Right renal cortex interstitium (tissue), 3 donors: ENCODE measurements around the gene CD4. TPM values are rescaled to one million over a fixed set of nuclear protein-coding genes. Genes with fewer than 3 reads are reported as not detected.
"Not testable (repeated sequence)": the region's sequence is repeated elsewhere in the genome, so short reads cannot be mapped to it uniquely, and the experiment has no call there.

Experiments used
- DNase-seq, 3 donors: peaks; one replicate each; pipeline ENCODE4 v3.0.0-alpha.2; 2013; ENCODE audit warnings: low read depth in 3 of 3, low spot score in 2 of 3
- polyA plus RNA-seq, 3 donors: library from polyadenylated mRNA; unstranded; fragments of 120-200 nt; gene quantifications; one replicate each; pipeline ENCODE4 v1.2.1, GENCODE V29; 2013; ENCODE audit not compliant: insufficient read length in 3 of 3

CD4 gene
- polyA plus RNA-seq: 10 to 100 TPM; 28.0 to 32.4 (median 31.7) TPM

GRCh38 chr12:6788972-6789924 lies at the start of gene CD4:
Gene CD4 (plus strand): TSS chr12:6789528. CDS start chr12:6800139, 10,611 bp downstream.
- DNase-seq: no peak

- not testable (repeated sequence) for DNase-seq
Measured at GRCh38 chr12:6742080-6742479, 47.2 kb upstream of the CD4 start.

- no peak for DNase-seq
Measured at GRCh38 chr12:6742834-6743233, 46.5 kb upstream of the CD4 start.

- not testable (repeated sequence) for DNase-seq
Measured at GRCh38 chr12:6743300-6743699, 46.0 kb upstream of the CD4 start.

- DNase-seq: no peak
Measured at GRCh38 chr12:6745741-6746525, 43.4 kb upstream of the CD4 start.

GRCh38 chr12:6747216-6747615 lies 42.1 kb upstream of the CD4 start:
- DNase-seq: no peak

GRCh38 chr12:6748761-6749160 lies 40.6 kb upstream of the CD4 start:
- no peak for DNase-seq

GRCh38 chr12:6750506-6750905 lies 38.8 kb upstream of the CD4 start:
- DNase-seq: no peak

- DNase-seq: no peak
Measured at GRCh38 chr12:6751767-6752166, 37.6 kb upstream of the CD4 start.

- no peak for DNase-seq
Measured at GRCh38 chr12:6752167-6752920, 37.0 kb upstream of the CD4 start.

GRCh38 chr12:6752921-6753771 lies 36.2 kb upstream of the CD4 start, which contains the start of gene MLF2:
Gene MLF2 (minus strand): TSS chr12:6753141. CDS start chr12:6752334, 807 bp downstream.
- peak; percentile 95 to 98 (median 97) for DNase-seq

- DNase-seq: no peak
Measured at GRCh38 chr12:6753772-6754356, 35.5 kb upstream of the CD4 start.

- DNase-seq: no peak
Measured at GRCh38 chr12:6754411-6754810, 34.9 kb upstream of the CD4 start.

GRCh38 chr12:6757028-6757690 lies 32.2 kb upstream of the CD4 start:
- no peak for DNase-seq

GRCh38 chr12:6758506-6759095 lies 30.7 kb upstream of the CD4 start:
- no peak for DNase-seq

- DNase-seq: no peak
Measured at GRCh38 chr12:6759741-6760140, 29.6 kb upstream of the CD4 start.

GRCh38 chr12:6763380-6763779 lies 25.9 kb upstream of the CD4 start:
- DNase-seq: no peak

- peak; percentile 93 to 97 (median 96) for DNase-seq
Measured at GRCh38 chr12:6764011-6764828, 25.1 kb upstream of the CD4 start.
